ENCODE data around the gene CPEB4.

CPEB4 gene

DNA sequence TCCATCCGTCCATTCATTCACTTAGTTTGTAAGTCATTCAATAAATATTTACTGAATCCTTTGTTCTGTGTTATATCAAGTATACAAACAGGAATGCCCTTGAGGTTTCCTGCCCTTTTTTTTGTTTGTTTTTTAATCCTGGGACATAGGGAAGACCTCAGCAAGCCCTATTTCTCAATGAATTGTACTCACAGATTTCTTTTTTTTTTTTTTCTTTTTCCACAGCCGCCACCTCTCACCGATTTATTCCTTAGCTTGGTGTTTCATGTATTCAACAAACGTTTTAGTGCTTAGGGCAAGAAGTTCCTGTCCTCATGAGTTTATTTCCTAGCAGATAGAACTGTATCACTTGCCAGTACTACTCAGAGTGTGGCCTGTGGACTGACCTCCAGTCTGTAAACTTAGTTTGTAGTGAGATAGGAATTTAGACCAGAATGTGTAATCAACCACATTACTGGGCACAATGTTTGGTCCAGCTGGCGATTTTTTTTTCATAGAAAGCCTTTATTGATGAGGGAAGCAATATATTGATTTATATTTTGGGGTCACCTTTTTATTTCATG lies 65.5 kb downstream of the CPEB4 start:
- FAIRE-seq: no peak

DNA sequence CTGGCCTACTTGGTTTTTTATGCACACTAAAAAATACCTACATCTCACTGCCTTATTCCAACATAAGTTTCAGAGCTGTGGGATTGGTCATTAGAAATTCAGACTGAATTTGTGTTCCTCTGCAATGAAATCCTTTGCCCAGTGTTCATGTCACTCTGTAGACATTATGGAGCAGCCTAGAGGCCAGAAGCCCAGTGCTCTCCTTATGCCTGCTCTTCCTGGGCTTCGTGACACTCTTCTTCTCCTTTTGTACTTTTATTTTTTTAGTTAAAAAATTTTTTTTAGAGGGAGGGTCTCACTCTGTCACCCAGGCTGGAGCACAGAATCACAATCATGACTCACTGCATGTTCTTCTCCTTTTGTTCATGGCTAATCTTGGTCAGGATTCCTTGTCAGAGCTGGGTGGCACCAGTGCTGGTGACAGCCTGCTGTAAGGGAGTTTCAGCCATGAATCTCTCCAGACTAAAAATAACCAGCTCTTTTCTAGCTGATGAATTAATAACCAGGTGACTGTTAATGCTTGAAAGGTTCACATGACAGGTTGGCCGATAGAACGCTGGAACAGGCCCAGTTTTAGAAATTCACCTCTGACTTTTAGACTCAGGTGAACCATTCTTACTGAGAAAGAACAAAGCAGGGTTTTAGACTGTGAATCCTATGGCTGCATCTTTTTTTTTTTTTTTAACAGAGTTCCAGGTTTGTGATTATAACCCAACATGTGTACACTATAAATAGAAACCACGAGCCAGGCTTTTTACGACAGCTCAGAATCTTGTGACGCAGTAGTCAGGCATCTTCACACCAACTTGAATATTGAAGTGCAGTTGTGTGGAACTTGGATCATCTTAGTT lies 66.7 kb downstream of the CPEB4 start:
- FAIRE-seq: no peak

DNA sequence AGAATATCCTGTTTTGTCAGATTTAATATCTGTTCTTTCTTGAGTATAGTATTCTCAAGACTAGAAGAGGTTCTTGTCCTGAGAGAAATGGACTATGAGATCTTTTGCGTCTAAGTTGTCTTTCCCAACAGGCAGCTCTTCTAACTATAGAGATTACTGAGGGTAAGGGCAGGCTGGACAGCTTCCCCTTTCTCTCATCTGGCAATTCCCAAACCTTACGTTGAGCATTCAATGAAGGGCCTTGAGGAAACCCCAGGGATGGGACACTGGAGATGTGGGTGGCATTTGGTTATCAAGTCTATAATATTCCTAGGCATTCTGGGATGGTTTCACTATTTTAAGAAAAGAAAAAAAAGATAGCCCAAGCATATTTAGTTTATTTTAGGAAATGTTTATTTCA lies 72.8 kb downstream of the CPEB4 start:
- no peak for FAIRE-seq

DNA sequence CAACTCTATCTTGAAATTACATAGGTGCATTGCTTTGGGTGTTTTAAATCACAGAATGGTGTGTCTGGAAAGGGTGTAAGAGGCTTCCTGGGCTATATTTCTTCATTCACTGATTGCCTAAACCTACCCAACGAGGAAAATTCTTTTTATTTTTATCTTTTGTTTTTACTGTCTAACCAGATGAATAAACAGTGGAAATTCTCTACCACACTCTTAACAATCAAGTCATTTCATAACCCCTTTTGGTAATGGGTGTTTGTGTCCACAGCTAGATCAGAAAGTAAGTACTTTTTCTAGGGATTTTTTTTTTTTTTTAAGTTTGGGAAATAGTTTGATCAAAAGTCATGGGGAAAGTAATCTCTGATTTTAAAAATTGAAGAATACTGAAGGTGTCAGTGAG lies 73.3 kb downstream of the CPEB4 start:
- no peak for FAIRE-seq

DNA sequence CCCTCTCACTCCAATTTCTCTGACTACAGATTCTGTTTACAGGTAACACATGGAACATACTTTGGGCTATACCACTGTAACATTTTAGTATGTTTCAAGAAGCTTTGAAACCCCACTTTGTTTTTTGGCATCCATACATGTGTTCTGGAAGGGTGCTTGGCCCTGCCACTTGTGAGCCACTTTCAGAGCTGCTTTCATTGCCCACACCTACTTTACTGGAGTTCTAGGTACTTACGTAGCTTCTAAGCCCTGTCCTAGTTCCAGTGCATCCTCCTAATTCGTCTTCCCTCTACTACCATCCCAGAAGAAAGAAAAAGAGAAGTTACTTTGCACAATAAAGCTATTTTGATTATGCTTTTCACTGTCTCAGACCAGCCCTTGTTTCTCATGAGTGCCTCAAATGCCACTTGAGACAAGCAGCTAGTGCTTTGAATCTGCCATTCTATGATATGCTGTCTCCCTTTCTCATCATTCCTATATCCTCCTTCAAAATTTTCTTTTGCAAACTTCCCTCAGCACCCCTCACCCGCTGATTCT lies 74.4 kb downstream of the CPEB4 start:
- FAIRE-seq: no peak

DNA sequence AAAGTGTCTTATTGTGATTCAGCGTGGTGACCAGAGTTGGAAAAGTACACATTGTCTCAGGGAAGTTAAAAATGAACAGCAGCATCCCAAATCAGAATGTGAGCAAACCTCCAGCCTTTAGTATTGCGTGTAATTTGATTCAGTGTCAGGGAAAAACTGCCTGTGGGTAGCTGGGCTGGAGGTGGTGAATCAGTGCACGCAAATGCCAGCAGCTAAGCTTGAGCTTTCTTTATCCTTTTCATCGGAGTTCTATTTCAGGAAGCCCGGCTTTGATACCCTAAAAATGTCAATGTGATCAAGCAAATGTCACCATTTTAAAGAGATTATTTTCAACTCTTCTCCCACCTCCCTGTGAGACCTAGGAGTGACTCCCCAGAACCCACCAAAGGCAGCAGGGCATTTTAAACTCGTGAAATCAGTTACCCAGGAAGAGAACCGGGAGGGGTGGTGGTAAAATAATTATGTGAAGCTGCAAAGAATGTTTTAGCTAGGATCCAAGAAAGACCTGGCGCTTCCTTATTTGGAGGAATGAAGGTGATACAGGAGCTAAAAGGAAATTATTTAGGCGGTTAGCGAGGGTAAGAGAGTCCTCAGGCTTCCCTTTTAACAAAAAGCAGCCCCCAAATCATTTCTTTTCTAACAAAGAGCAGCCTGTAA lies 75.2 kb downstream of the CPEB4 start:
- no peak for FAIRE-seq

DNA sequence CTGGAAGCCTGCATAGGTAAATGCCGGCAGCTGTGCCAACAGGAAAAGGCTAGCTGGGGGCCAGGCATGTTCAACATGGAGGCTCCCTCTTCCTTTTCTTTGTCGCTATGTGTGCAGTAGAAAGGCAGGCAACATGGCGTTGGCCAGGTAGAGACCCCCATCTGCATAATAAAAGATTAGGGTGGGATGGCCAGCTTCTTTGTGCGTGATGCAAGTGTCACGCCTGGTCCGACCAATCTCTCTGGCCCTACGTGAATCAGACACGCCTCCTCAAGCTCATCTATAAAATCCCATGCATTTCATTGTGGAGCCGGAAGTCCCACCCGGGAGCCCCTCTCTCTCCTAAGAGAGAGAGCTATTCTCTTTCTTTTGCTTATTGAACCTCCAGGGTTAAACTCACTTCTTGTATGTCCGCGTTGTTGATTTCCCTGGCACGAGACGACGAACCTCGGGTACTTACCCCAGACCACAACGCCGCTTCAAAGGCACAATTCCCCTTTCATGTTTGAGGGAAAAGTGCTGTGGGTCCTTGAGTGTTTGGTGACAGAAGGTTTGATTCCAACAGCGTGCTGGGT lies 75.8 kb downstream of the CPEB4 start:
- FAIRE-seq: no peak

DNA sequence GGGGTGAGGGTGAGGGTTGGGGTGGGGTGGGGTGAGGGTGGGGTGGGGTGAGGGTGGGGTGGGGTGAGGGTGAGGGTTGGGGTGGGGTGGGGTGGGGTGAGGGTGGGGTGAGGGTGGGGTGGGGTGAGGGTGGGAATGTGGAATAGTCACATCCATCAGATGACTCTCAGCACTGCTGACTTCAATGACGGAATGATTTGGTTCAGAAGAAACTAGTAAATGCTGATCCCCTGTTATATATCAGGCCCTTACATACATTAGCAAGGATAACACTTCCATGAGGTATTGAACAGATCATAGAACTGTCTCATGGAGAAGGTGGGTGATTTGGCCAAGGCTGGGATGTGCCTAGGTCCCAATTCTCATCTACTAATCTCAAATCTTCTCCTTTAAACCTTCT lies 76.4 kb downstream of the CPEB4 start:
- no peak for FAIRE-seq

DNA sequence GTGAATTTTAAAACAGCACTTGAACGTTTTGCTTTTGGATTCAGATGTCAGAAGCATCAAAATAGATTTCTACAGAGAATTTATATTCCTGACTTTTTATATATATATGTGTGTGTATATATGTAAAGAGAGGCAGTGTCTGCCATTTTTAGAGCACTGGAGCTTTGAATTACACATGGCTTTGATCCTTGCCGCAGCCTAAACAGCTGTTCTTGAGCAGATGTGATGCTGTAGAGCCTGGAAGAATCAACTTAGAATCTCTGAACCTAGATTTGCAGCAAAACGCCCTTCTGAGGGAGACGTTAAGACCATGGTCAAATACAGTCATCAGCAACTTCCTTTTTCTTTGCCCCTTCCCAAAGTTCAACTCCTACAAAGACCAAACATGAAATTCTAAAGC lies 79.1 kb downstream of the CPEB4 start:
- no peak for FAIRE-seq

DNA sequence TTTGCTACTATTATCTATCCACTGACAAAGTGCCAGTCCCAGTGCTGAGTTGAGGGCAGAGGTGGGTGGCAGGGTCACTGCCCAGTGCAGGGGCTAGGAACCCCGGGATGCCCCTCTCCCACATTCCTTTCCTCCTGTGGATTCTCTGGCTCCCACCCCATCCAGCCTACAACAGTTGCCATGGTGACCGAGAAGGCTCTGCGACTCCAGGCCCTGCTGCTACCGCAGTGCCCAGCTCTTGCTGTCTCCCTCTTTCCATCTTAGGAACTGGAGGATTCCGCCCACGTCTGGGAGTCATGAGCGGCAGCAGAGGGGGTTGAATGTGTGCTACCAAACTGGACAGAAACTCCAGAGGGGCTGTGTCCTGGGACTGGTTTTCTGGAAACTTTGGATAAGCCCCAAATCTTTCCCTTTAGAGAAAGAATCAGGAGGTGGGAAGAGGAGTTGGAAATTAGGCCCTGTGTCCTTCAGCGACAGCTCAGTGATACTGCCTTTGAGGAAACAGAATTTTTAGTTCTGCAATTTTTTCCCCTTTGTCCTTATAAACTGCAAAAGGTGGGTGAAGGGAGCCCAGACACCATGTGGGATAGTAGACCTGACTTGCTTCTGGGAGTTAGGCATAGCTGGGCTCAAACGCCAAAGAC lies 80.1 kb downstream of the CPEB4 start:
- no peak for FAIRE-seq

DNA sequence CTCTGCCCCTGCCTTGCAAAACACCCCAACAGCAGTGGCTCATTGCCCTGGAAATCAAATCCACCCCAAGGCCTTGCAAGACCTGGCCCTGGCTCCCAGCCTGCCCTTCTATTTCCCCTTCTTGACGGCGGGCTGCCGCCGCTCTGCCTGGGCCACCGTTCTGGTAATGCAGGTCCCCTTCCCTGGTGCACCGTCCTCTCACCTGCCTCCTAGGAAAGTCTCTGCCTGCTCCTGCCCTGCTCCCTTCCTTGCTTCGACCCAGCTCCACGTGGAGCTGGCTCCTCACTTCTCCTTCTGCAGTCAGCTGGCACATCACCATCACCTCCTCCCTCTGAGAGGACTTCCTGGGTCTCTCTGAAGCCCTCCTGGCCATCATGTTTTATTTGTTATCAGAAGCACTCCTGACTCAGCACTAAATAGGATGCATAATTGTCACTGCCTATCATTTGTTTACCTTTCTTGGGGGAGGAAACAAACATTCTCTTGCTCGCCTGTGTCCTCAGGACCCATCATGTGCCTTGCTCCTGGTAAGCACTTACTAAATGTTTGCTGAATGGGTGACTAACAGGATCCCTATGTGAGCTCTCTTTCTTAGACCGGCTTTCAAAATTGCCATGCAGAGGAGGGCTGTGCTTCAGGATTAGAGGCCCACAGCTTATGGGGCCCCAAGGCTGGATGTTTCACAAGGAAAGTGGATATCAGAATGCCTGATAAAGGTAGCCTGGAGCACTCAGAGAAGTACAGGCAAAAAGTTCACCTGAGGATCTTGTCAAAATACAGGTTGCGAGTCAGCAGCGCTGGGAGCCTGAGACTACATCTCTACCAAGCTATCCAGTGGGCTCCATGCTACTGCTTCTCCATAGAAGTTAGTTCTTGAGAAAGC lies 81.3 kb downstream of the CPEB4 start:
- no peak for FAIRE-seq

DNA sequence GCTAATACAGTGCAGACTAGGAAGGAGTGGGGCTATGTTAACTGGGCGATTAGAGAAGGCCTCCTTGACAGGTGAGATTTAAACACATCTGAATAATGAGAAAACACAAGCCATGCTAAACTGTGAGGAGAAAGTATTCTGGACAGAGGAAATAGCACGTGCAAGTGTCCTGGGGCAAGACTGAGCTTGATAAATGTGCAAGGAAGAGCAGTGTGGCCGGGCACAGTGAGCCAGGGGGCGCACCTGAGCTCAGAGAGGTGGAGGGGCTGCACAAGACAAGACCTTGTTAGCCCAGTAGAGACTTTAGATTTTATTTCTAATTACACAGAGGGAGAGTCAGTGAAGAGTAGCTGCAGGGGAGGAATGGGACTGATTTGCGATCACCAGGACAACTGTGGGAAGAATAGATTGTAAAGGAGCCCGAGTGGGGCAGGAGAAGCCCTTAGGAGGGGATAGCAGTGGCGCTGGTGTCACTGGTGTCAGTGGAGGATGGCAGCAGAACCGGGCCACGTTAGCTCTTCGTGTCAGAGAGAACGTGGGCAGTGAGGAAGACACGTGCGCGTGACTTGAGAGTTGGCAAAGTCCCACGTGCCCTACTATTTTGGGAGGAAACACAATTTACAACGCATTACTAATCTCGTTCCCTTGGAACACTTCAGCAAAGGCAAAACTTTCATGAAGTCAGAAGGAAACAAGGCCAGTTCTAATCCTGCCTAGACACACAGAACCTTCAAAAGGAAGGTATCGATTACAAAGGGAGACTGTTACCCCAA lies 82.9 kb downstream of the CPEB4 start:
- no peak for FAIRE-seq

DNA sequence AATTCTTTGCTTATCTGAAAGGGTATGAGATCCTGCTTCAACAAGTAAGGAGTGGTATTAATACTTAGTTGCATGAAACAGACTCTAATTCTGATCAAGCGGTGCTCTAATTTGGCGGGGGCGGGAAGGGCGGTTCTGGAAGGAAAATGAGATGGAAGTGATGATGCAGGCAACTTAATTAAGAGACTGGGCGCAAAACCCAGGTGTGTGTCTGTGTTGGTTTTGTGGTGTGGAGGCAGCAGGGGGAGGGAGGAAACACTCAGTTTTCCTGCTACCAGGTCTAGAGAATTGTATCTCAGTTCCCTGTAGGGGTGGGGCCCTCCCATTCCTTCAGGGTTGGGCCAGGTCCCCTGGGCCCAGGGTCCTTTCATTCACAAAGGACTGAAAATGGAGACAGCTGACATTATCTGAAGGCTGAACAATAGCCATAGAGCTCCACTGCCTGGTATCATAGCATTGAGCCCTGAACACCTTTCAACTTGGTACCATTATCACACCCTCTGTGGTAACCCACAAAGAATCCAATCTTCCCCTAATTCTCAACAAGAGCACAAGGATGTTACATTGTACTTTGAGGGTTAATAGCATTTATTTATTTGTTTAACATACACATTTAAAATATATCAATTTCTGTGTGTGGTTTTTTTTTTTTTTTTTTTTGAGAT lies 83.7 kb downstream of the CPEB4 start:
- no peak for FAIRE-seq

DNA sequence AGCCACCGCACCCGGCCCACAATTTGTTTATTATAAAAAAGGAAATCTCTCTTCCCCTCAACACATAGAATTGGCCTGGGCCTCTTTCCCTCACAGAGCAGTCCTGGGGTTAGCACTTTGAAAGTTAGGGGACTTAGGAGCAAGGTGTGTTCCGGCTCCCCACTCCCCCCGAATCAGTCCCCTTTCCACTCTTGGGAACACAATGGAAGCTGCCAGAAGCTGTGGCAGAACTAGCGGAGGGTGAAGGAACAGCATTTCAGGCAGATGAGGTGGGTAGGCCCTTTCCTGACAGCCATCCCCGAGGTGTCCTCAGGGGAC lies 84.4 kb downstream of the CPEB4 start:
- FAIRE-seq: no peak

DNA sequence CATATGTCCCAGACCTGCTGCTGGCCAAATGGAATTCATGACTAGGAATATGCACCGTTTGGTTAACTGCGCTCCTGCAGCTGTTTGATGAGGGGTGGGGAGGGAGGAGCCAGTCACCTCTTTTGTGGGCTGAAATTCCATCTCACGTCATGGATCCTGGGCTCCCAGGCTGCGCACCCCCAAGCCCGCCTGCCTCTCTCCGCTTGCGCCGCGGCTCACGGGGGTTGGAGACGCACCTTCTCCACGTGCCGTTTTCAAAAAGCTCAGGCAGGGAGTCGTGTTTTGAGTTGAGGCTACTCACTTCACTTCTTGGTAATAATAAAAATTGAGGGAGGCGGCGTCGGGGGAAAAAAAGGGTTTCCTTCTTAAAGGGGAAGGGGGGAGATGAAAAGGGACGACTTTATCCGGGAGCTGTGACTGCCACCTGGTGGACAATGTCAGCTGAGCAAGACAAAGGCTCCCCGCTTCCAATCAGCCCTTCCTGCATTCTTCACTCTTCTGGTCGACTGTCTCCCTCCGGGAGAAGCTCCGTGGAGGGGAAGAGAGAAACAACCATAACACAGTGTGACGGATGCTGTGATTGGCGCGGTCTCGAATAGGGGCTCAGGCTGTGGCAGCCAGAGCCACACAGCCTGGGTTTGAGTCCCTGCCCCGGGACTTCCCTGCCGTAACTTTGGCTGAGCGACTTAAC lies 84.9 kb downstream of the CPEB4 start:
- FAIRE-seq: no peak

DNA sequence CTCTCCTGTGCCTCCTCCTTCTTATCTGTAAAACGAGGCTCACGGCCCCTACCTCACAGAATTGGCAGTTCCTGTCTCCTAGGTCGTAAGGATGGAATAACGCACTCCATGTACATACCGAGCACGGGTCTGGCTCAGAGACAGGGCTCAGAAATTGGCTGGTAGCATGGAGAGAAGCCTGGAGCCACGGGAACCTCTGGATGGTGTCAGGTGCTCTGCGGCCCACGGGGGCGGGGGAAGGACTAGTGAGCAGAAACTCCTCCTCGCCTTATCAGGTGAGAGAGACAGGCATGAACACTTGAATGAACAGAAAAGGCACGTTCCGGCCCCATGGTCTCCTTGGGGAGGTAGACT lies 85.4 kb downstream of the CPEB4 start:
- no peak for FAIRE-seq

DNA sequence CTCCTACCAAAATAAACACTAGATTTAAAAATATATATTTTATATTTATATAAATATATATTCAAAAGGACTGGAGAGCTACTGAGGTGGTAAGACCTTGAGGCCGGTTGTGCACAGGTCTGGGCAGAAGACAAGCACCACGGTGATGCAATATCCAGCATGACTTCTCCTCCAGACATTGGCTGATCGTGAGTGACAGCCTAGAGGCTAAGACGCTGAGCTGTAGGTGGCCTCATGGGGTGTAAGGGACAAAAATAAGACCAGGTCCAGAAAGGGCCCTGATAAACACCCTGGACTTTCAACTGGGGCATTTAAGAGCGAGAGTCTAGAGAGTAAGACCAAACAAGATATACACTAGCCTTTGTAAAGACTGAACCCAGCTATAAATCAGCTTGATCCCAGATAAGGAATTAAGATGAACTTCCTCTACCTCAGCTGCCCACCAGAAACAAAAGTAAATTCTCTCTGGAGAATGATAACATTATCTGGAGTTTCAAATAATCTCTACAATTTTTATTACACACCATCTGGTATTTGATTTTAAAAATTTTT lies 86.6 kb downstream of the CPEB4 start:
- no peak for FAIRE-seq

DNA sequence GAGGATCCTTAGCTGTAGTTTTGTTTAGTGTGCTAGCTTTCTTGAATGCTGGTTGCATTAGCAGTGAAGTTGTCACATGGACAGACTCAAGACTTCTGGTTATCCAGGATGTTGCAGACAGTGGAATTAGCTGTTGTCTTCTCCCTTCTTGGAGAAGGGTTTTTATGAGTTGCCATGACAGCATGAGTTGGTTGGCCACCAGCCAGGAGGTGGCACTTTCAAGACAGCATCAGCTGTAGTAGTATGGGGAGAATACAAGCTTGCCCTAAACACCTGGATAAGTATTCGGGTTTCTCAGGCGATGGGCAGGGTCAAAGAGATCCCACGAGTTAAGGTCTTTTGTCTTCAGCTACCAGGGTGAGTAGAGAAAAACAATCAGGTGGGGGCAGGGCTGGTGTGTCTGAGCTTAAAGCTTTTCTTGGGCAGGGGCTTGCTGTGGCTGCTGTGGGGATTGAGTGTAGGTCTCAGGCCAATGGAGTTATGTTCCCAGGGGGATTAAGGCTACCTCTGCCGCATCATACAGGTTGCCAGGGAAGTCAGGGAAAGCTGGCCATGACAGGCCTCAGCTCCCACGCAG lies 93.1 kb downstream of the CPEB4 start:
- FAIRE-seq: no peak

DNA sequence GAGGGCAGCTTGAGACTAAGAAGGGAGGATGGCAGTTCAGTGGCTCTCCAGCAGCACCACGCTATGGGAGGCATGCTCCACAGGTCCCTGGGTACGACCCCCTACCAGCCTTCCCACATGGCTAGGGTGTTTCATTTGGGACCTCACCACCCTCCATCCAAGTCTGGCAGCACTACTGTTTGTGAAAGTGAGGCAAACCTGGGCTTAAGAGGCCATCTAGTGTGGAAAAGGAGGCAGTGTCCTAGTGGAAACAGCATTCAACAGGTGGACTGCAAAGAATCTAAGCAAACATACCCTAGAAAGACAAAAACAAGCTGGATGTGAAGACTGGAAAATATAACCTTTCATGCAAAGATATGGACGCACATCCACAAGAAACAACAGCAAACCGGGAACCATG lies 96.1 kb downstream of the CPEB4 start:
- FAIRE-seq: no peak

Measured in endometrium (tissue), 2 donors.